Measurements from ENCODE around the gene RABEP2.

GRCh38 chr16:28876019-28876659 lies 48.9 kb downstream of the RABEP2 start:
- no peak for TF ChIP-seq CTCF (IDR thresholded peaks at IDR 0.05)
- no peak for TF ChIP-seq POLR2A (IDR thresholded peaks at IDR 0.05)
